PC-3 (cell line): ENCODE measurements around the gene OR8H1. TPM values are rescaled to one million over a fixed set of nuclear protein-coding genes. Genes with fewer than 3 reads are reported as not detected.

ENCODE experiments used
- ATAC-seq: fragments of 200-7000 bp; cut with Tn5 transposase; 2 replicates; pipeline ENCODE4 v1.9.1; 2020; ENCODE audit warnings: mild to moderate bottlenecking, moderate library complexity
- BruUV-seq: library from RNA; stranded (reverse); fragments of 400-500 nt; replicated peaks from 2 replicates; lab custom pipeline; 2021; lab: Mats Ljungman, UMichigan
- CTCF ChIA-PET: fragments of 300-600 bp; sonication (Branson Sonifier 250); formaldehyde crosslinking; loops from one replicate; lab custom pipeline; 2022; ENCODE audit warnings: antibody characterized with exemption; lab: Charles Lee
- POLR2A ChIA-PET: fragments of 300-600 bp; sonication (Branson Sonifier 250); formaldehyde crosslinking; loops from one replicate; lab custom pipeline; 2022; ENCODE audit warnings: antibody characterized with exemption; ENCODE audit not compliant: unreplicated experiment; lab: Charles Lee
- DNase-seq: peaks from one replicate; pipeline ENCODE4 v3.0.0-alpha.2; 2015
- H2AFZ ChIP-seq: fragments of 300-600 bp; sonication (generic); 2 replicates; pipeline ENCODE4 v1.6.0; 2016; ENCODE audit warnings: antibody characterized with exemption, low read length
- H3F3A ChIP-seq: fragments of 300-600 bp; sonication (generic); one replicate; pipeline ENCODE4 v1.6.0; 2017; ENCODE audit warnings: antibody characterized with exemption, low read length, control low read depth, mild to moderate bottlenecking; ENCODE audit not compliant: unreplicated experiment
- H3K27ac ChIP-seq: fragments of 300-600 bp; sonication (generic); 2 replicates; pipeline ENCODE4 v1.5.1; 2016; ENCODE audit warnings: mild to moderate bottlenecking, low read length
- H3K27me3 ChIP-seq: fragments of 300-600 bp; sonication (generic); 2 replicates; pipeline ENCODE4 v1.6.1; 2016; ENCODE audit warnings: low read length, mixed read lengths
- H3K36me3 ChIP-seq: fragments of 300-600 bp; sonication (generic); 2 replicates; pipeline ENCODE4 v1.6.1; 2016; ENCODE audit warnings: low read depth, mixed run types, low read length, mixed read lengths
- H3K4me1 ChIP-seq: fragments of 300-600 bp; sonication (generic); 2 replicates; pipeline ENCODE4 v1.5.1; 2016; ENCODE audit warnings: low read length; ENCODE audit not compliant: insufficient read depth
- H3K4me2 ChIP-seq: fragments of 300-600 bp; sonication (generic); 2 replicates; pipeline ENCODE4 v1.6.0; 2016; ENCODE audit warnings: low read length
- H3K4me3 ChIP-seq: fragments of 300-600 bp; sonication (generic); 2 replicates; pipeline ENCODE4 v1.5.1; 2016; ENCODE audit warnings: mild to moderate bottlenecking, low read length, mixed read lengths
- H3K79me2 ChIP-seq: fragments of 300-600 bp; sonication (generic); 2 replicates; pipeline ENCODE4 v1.6.1; 2017; ENCODE audit warnings: low read length, mixed read lengths
- H3K9ac ChIP-seq: fragments of 300-600 bp; sonication (generic); 2 replicates; pipeline ENCODE4 v1.6.0; 2016; ENCODE audit warnings: mild to moderate bottlenecking, low read length
- H3K9me2 ChIP-seq: fragments of 300-600 bp; sonication (generic); replicated peaks from 2 replicates; pipeline ENCODE4 v1.6.1; 2016; ENCODE audit warnings: mixed run types, low read length, mixed read lengths
- H3K9me3 ChIP-seq: fragments of 300-600 bp; sonication (generic); 2 replicates; pipeline ENCODE4 v1.6.1; 2016; ENCODE audit warnings: low read length, mixed read lengths
- H4K20me1 ChIP-seq: fragments of 300-600 bp; sonication (generic); 2 replicates; pipeline ENCODE4 v1.6.1; 2016; ENCODE audit warnings: low read length, mixed read lengths
- CTCF ChIP-seq: fragments of 300-600 bp; sonication (generic); conservative IDR thresholded peaks from 2 replicates; pipeline ENCODE4 v1.5.1; 2017; ENCODE audit warnings: antibody characterized with exemption, low read depth, mild to moderate bottlenecking, low read length
- EZH2 ChIP-seq: fragments of 300-600 bp; sonication (generic); IDR thresholded peaks from one replicate; pipeline ENCODE4 v1.6.1; 2017; ENCODE audit warnings: antibody characterized with exemption, mild to moderate bottlenecking, low read length; ENCODE audit not compliant: unreplicated experiment
- EZH2phosphoT487 ChIP-seq: fragments of 300-600 bp; sonication (generic); IDR thresholded peaks from 2 replicates; pipeline ENCODE4 v1.6.1; 2018; ENCODE audit warnings: mild to moderate bottlenecking, antibody characterized with exemption, low read length, borderline replicate concordance
- intact Hi-C: fragments of 100-400 bp; cut with micrococcal nuclease; formaldehyde crosslinking; loops from 2 replicates; pipeline ENCODE4 v1.9.0; 2023
- total RNA-seq: library from RNA; depleted of rRNA; stranded (reverse); fragments of >200 nt; gene quantifications from 2 replicates; pipeline ENCODE4 v1.2.3, GENCODE V29; 2014; rRNA removed

The OR8H1 gene
- total RNA-seq, 1 experiment from 2014 or later: not detected

- no peak within 1 kb of the TSS for H3K27ac ChIP-seq
- TF ChIP-seq CTCF: no peak
- TF ChIP-seq EZH2: no peak
- TF ChIP-seq EZH2phosphoT487: no peak
Observed at GRCh38 chr11:56251954-56252353, 40.1 kb downstream of the OR8H1 start, which contains the start of gene OR5T3. OR5T3 (plus strand) TSS chr11:56252254; CDS start chr11:56252254, 0 bp downstream.

More at GRCh38 chr11:56251954-56252353, 40.1 kb downstream of the OR8H1 start, which contains the start of gene OR5T3:
- Histone ChIP-seq H2AFZ (no peak within 1 kb of the TSS), H3K9ac (no peak within 1 kb of the TSS), H3K9me3 (peaks cover 18% of the 10 kb centered on the region), H3K27me3 (no peaks in the 10 kb centered on the region), H3K9me2 (no peaks in the 10 kb centered on the region), H3K4me2 (no peak within 1 kb of the TSS), H3F3A (no peaks in the 10 kb centered on the region), H3K4me1 (no peaks in the 10 kb centered on the region), H3K79me2 (no peaks in the 10 kb centered on the region), H4K20me1 (no peaks in the 10 kb centered on the region), H3K4me3 (no peak within 1 kb of the TSS), H3K36me3 (no peaks in the 10 kb centered on the region)
- intact Hi-C loops: no loop called here
- DNase-seq: no peak
- no TSS peak for BruUV-seq
- ATAC-seq: no peak
- POLR2A ChIA-PET: no interaction called here
- CTCF ChIA-PET: no interaction called here

Other genes starting within 250 kb of the OR8H1 start
- not detected in 2 replicates for gene OR8I2, start 198.9 kb downstream of the OR8H1 start, total RNA-seq
- gene OR8H2, start 188.6 kb downstream of the OR8H1 start, total RNA-seq: not detected in 2 replicates
- not detected in 2 replicates for gene OR8H3, start 169.9 kb downstream of the OR8H1 start, total RNA-seq
- not detected in 2 replicates for gene OR8J3, start 152.1 kb downstream of the OR8H1 start, total RNA-seq
- gene OR8K5, start 131.9 kb downstream of the OR8H1 start, total RNA-seq: not detected in 2 replicates
- gene OR5J2, start 115.6 kb downstream of the OR8H1 start, total RNA-seq: not detected in 2 replicates
- not detected in 2 replicates for gene OR5T2, start 58.0 kb downstream of the OR8H1 start, total RNA-seq
- not detected in 2 replicates for gene OR5T3, start 40.0 kb downstream of the OR8H1 start, total RNA-seq
- gene OR5T1, start 18.1 kb downstream of the OR8H1 start, total RNA-seq: not detected in 2 replicates
- gene OR8K3, start 22.9 kb upstream of the OR8H1 start, total RNA-seq: not detected in 2 replicates
- gene OR8K1, start 53.8 kb upstream of the OR8H1 start, total RNA-seq: not detected in 2 replicates
- gene OR8J1, start 62.0 kb upstream of the OR8H1 start, total RNA-seq: not detected in 2 replicates
- gene OR8U1, start 83.4 kb upstream of the OR8H1 start, total RNA-seq: not detected in 2 replicates
- gene OR5AL1, start 120.4 kb upstream of the OR8H1 start, total RNA-seq: not detected in 2 replicates
- not detected in 2 replicates for gene OR5M3, start 181.1 kb upstream of the OR8H1 start, total RNA-seq
- not detected in 2 replicates for gene OR5M8, start 199.1 kb upstream of the OR8H1 start, total RNA-seq